HepG2 (cell line): ENCODE measurements around the gene TCF23. TPM values are rescaled to one million over a fixed set of nuclear protein-coding genes. Genes with fewer than 3 reads are reported as not detected.

Source experiments
- AGO2 ChIP-seq: fragments of 200-400 bp; formaldehyde crosslinking; optimal IDR thresholded peaks from 2 replicates; pipeline ENCODE3; 2017; ENCODE audit warnings: mild to moderate bottlenecking, low read depth, low read length, moderate library complexity
- ARID3A ChIP-seq: IDR thresholded peaks from 2 replicates; pipeline ENCODE4 v1.6.1; 2012; ENCODE audit warnings: low read depth, low read length, improper control_type of control experiment
- ATRX ChIP-seq: sonication (generic); formaldehyde crosslinking; IDR thresholded peaks from 2 replicates; pipeline ENCODE4 v1.4.0; 2020; ENCODE audit warnings: missing genetic modification reagents, borderline replicate concordance
- DNMT1 ChIP-seq: sonication (generic); formaldehyde crosslinking; IDR thresholded peaks from 2 replicates; pipeline ENCODE4 v1.5.1; 2020; ENCODE audit warnings: mild to moderate bottlenecking, missing genetic modification reagents
- E2F5 ChIP-seq: sonication (generic); formaldehyde crosslinking; conservative IDR thresholded peaks from 2 replicates; pipeline ENCODE4 v1.4.0; 2020; ENCODE audit warnings: missing genetic modification reagents
- HHEX ChIP-seq: IDR thresholded peaks from 2 replicates; pipeline ENCODE4 v1.6.1; 2016; ENCODE audit warnings: control low read depth
- MEIS2 ChIP-seq: sonication (generic); formaldehyde crosslinking; IDR thresholded peaks from 2 replicates; pipeline ENCODE4 v1.9.0; 2021; ENCODE audit warnings: mild to moderate bottlenecking, missing genetic modification reagents
- NFE2L1 ChIP-seq: sonication (generic); formaldehyde crosslinking; IDR thresholded peaks from 2 replicates; pipeline ENCODE4 v1.4.0; 2020; ENCODE audit warnings: missing genetic modification reagents, mild to moderate bottlenecking, borderline replicate concordance
- SNAPC4 ChIP-seq: sonication (generic); formaldehyde crosslinking; IDR thresholded peaks from 2 replicates; pipeline ENCODE4 v1.4.0; 2020; ENCODE audit warnings: mild to moderate bottlenecking, missing genetic modification reagents
- ZHX2 ChIP-seq, 2 experiments: sonication (generic) in 1 of 2; formaldehyde crosslinking in 1 of 2; IDR thresholded peaks; 2 replicates each; pipeline versions ENCODE4 v1.6.1 to v1.9.0; 2014 to 2022; ENCODE audit warnings: antibody characterized with exemption in 1 of 2, borderline replicate concordance in 1 of 2, inconsistent platforms in 1 of 2, low read depth in 1 of 2, missing genetic modification reagents in 1 of 2
- ZNF3 ChIP-seq: IDR thresholded peaks from 2 replicates; pipeline ENCODE4 v1.7.0; 2017; ENCODE audit warnings: inconsistent platforms
- ZNF30 ChIP-seq: sonication (generic); formaldehyde crosslinking; IDR thresholded peaks from 2 replicates; pipeline ENCODE4 v1.5.0; 2020; ENCODE audit warnings: mild to moderate bottlenecking, missing genetic modification reagents
- ZSCAN21 ChIP-seq: sonication (generic); formaldehyde crosslinking; IDR thresholded peaks from 2 replicates; pipeline ENCODE4 v1.8.0; 2022; ENCODE audit warnings: mild to moderate bottlenecking, missing genetic modification reagents, moderate library complexity, borderline replicate concordance
- polyA plus RNA-seq, 8 experiments: library from polyadenylated mRNA; depleted of rRNA in 3 of 8; stranded (reverse) in 7 of 8; unstranded in 1 of 8; fragments of >200 nt; fragmentation: Illumina TruSeq in 4 of 8; extraction: Trizol in 4 of 8; gene quantifications; 2 replicates each; pipeline versions ENCODE4 v1.2.1 to v1.2.3, GENCODE V29; 2011 to 2016; ENCODE audit warnings: low read depth in 4 of 8, missing spikeins in 1 of 8, mixed read lengths in 1 of 8; ENCODE audit not compliant: insufficient read depth in 1 of 8
- total RNA-seq, 5 experiments: library from RNA; depleted of rRNA; stranded (reverse); fragments of >200 nt; fragmentation: Illumina TruSeq; extraction: Trizol; gene quantifications; 2 replicates each; pipeline ENCODE4 v1.2.3, GENCODE V29; 2016; ENCODE audit warnings: low read depth in 1 of 5

TCF23 gene
- total and polyA plus RNA-seq, 2 of the 13 experiments (the other 11 are each of a cell fraction or from before 2014, with no cell fraction given) = 0.02 to 1.4 TPM

GRCh38 chr2:27177441-27178351, 28.9 kb downstream of the TCF23 start (continued):
- TF ChIP-seq ZHX2 (IDR thresholded peaks at IDR 0.05; ENCODE audit: low read depth) = no peak; the same call in none of the 2 replicates
- peak; percentile 39; the same call in 1 of the 2 replicates for TF ChIP-seq ZHX2 (CRISPR knock-in tag; IDR thresholded peaks at IDR 0.05; ENCODE audit: borderline replicate concordance)
- peak; percentile 99 for TF ChIP-seq ARID3A
- TF ChIP-seq AGO2 = no peak
- TF ChIP-seq E2F5 (CRISPR knock-in tag) = no peak
- no peak for TF ChIP-seq ZNF30
- TF ChIP-seq NFE2L1 = no peak
- TF ChIP-seq ZSCAN21 (CRISPR knock-in tag) = peak; percentile 51; the same call in 1 of the 2 replicates
- no peak for TF ChIP-seq SNAPC4 (CRISPR knock-in tag)
- peak; percentile 80 for TF ChIP-seq HHEX (CRISPR knock-in tag)
- TF ChIP-seq ATRX (CRISPR knock-in tag) = no peak
- no peak for TF ChIP-seq DNMT1 (CRISPR knock-in tag)
- peak; percentile 58; the same call in 1 of the 2 replicates for TF ChIP-seq MEIS2 (CRISPR knock-in tag)
- TF ChIP-seq ZNF3 = peak; percentile 65; the same call in 1 of the 2 replicates
